HCT116 (cell line): Measurements from ENCODE around the gene SLC23A3. TPM values are rescaled to one million over a fixed set of nuclear protein-coding genes. Genes with fewer than 3 reads are reported as not detected.

Experiments used
- total RNA-seq: library from RNA; stranded (reverse); gene quantifications from one replicate; pipeline ENCODE4 v1.2.1, GENCODE V29; 2021; ENCODE audit not compliant: unreplicated experiment

The SLC23A3 gene
- total RNA-seq, 1 experiment from 2014 or later: 4.8 TPM

Other genes with a start within 250 kb of the SLC23A3 start
- gene CDK5R2, start 210.4 kb downstream of the SLC23A3 start, total RNA-seq: 0.44 TPM
- not detected for gene FEV, start 184.8 kb downstream of the SLC23A3 start, total RNA-seq
- not detected for gene CRYBA2, start 176.6 kb downstream of the SLC23A3 start, total RNA-seq
- 0.52 TPM for gene CFAP65, start 128.5 kb downstream of the SLC23A3 start, total RNA-seq
- 0.17 TPM for gene IHH, start 109.1 kb downstream of the SLC23A3 start, total RNA-seq
- 16.4 TPM for gene NHEJ1, start 9.2 kb downstream of the SLC23A3 start, total RNA-seq
- gene CNPPD1, start 6.9 kb upstream of the SLC23A3 start, total RNA-seq: 41.9 TPM
- gene RETREG2, start 8.2 kb upstream of the SLC23A3 start, total RNA-seq: 63.7 TPM
- 31.4 TPM for gene ZFAND2B, start 36.8 kb upstream of the SLC23A3 start, total RNA-seq
- 24.5 TPM for gene ABCB6, start 48.9 kb upstream of the SLC23A3 start, total RNA-seq
- 51.8 TPM for gene ATG9A, start 59.6 kb upstream of the SLC23A3 start, total RNA-seq
- 64.7 TPM for gene ANKZF1, start 59.8 kb upstream of the SLC23A3 start, total RNA-seq
- 6.6 TPM for gene GLB1L, start 75.4 kb upstream of the SLC23A3 start, total RNA-seq
- 31.4 TPM for gene STK16, start 75.5 kb upstream of the SLC23A3 start, total RNA-seq
- not detected for gene TUBA4B, start 83.2 kb upstream of the SLC23A3 start, total RNA-seq
- gene TUBA4A, start 83.9 kb upstream of the SLC23A3 start, total RNA-seq: 32.7 TPM
- 36.2 TPM for gene DNAJB2, start 109.3 kb upstream of the SLC23A3 start, total RNA-seq
- not detected for gene PTPRN, start 139.4 kb upstream of the SLC23A3 start, total RNA-seq
- not detected for gene RESP18, start 162.7 kb upstream of the SLC23A3 start, total RNA-seq
- 80.1 TPM for gene DNPEP, start 217.9 kb upstream of the SLC23A3 start, total RNA-seq
- 4.2 TPM for gene DES, start 248.3 kb upstream of the SLC23A3 start, total RNA-seq